ENCODE results near the gene COMMD2. TPM values are rescaled to one million over a fixed set of nuclear protein-coding genes. Genes with fewer than 3 reads are reported as not detected.
A peak's percentile ranks its signal among the peaks of the same experiment; 100 is the strongest.

Gene COMMD2
- total and polyA plus RNA-seq, 7 donors, result 10.2 to 27.5 (median 17.1) TPM

DNA sequence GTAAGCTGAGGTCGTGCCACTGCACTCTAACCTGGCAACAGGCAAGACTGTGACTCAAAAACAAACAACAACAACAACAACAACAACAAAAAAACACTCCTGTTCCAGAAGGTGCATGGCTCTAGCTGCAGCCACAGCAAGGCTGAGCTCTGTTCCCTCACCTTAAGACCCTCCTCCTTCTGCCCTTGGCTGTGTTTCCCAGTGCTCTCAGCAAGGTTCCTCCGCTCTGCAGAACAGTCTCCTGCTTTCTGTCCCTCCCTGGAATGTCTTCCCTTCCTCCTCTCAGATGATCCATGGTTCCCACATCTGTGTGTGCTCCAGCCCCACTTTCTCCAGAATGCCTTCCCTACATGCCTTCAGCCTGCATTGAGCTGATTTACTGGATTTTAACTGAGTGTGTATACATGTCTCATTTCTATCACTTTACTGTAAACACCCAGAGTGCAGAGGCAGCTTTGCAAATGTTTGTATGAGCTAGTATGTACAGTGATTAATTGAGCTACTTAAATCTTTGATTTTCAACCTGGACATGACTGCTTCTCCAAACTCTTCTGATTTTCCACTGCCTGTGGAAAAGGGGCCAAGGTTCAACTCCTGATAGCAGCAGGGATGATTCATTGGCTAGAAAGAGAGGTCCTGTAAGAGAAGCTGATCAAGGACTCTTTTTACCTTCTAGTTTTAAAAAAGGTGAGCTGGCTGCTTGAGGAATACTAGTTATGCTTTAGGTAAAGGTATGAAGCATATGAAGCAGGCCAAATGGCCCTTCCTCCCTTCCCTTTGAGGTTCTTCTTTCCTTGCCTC lies 25.3 kb upstream of the COMMD2 start:
- Histone ChIP-seq H3K4me3 (no peak overlapping the region), H3K27me3 (no peaks in the 10 kb centered on the region), H3K27ac (no peak overlapping the region), H3K36me3 (no peaks in the 10 kb centered on the region), H3K4me1 (no peaks in the 10 kb centered on the region), H3K9me3 (no peaks in the 10 kb centered on the region)
- TF ChIP-seq, protein P1, sequence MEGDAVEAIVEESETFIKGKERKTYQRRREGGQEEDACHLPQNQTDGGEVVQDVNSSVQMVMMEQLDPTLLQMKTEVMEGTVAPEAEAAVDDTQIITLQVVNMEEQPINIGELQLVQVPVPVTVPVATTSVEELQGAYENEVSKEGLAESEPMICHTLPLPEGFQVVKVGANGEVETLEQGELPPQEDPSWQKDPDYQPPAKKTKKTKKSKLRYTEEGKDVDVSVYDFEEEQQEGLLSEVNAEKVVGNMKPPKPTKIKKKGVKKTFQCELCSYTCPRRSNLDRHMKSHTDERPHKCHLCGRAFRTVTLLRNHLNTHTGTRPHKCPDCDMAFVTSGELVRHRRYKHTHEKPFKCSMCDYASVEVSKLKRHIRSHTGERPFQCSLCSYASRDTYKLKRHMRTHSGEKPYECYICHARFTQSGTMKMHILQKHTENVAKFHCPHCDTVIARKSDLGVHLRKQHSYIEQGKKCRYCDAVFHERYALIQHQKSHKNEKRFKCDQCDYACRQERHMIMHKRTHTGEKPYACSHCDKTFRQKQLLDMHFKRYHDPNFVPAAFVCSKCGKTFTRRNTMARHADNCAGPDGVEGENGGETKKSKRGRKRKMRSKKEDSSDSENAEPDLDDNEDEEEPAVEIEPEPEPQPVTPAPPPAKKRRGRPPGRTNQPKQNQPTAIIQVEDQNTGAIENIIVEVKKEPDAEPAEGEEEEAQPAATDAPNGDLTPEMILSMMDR (IDR thresholded peaks at IDR 0.05), result no peak
- TF ChIP-seq EP300 (IDR thresholded peaks at IDR 0.05), result no peak
- DNase-seq, result no peak
- WGBS, 2 donors, result 56 to 86% methylated on average over 2 of the region's 2 CpGs
- intact Hi-C loops (cut with DNase I), result no loop called here

GRCh38 chr3:149776170-149776569 lies 23.9 kb upstream of the COMMD2 start:
- Histone ChIP-seq H3K4me3 (no peak overlapping the region), H3K27ac (no peak overlapping the region), H3K9me3 (no peaks in the 10 kb centered on the region), H3K27me3 (no peaks in the 10 kb centered on the region), H3K4me1 (no peaks in the 10 kb centered on the region), H3K36me3 (no peaks in the 10 kb centered on the region)
- intact Hi-C loops (cut with DNase I), result no loop called here
- DNase-seq, result no peak
- TF ChIP-seq POLR2AphosphoS5 (IDR thresholded peaks at IDR 0.05) (no peak), POLR2A (IDR thresholded peaks at IDR 0.05) (no peak), EP300 (IDR thresholded peaks at IDR 0.05) (no peak)
- TF ChIP-seq, protein P1 (IDR thresholded peaks at IDR 0.05), result no peak
- WGBS, 2 donors, result 83 to 89% methylated on average over 1 of the region's 1 CpG

DNA sequence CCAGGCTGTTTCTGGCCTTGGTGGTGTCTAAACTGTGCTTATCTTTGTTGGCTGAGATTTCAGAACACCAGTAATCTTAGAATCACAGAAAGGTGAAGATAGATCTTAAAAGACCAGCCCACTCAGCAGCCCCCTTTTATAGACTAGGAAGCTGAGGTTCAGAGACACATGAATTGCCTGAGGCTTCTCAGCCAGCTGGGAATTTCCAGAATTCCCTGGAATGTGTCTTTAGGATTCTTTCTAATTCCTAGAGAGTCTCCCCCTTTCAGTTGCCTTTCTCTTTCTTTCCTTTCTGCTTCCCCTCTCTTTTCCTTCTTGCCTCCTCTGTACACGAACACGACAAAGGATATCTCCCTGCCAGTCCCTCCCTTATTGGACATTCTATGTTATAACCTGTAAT lies 20.6 kb upstream of the COMMD2 start:
- TF ChIP-seq, protein P1 (IDR thresholded peaks at IDR 0.05), result no peak
- no peak for TF ChIP-seq POLR2AphosphoS5 (IDR thresholded peaks at IDR 0.05)
- Histone ChIP-seq H3K4me3 (no peak overlapping the region), H3K27me3 (no peaks in the 10 kb centered on the region), H3K27ac (no peak overlapping the region), H3K9me3 (no peaks in the 10 kb centered on the region), H3K36me3 (no peaks in the 10 kb centered on the region), H3K4me1 (no peaks in the 10 kb centered on the region)
- no peak for DNase-seq
- intact Hi-C loops (cut with DNase I), result loop anchor here (5.0 kb wide), 2 partner anchors 34 to 261 kb away; no protein-coding TSS in a partner anchor
- 92 to 95% methylated on average over 2 of the region's 2 CpGs for WGBS, 2 donors

GRCh38 chr3:149771652-149772271 lies 19.5 kb upstream of the COMMD2 start:
- 55 to 65% methylated on average over 8 of the region's 8 CpGs for WGBS, 2 donors
- Histone ChIP-seq H3K27me3 (no peaks in the 10 kb centered on the region), H3K4me1 (no peaks in the 10 kb centered on the region), H3K4me3 (no peak overlapping the region), H3K9me3 (no peaks in the 10 kb centered on the region), H3K27ac (no peak overlapping the region), H3K36me3 (no peaks in the 10 kb centered on the region)
- peak; percentile 65 for DNase-seq
- intact Hi-C loops (cut with DNase I), result loop anchor here (2.0 to 5.0 kb wide), 3 partner anchors 36 to 277 kb away; no protein-coding TSS in a partner anchor
- TF ChIP-seq POLR2AphosphoS5 (IDR thresholded peaks at IDR 0.05), result no peak
- TF ChIP-seq, protein P1 (IDR thresholded peaks at IDR 0.05), result peak; percentile 36 to 70 (median 64)
